ENCODE results near the gene BROX.

The BROX gene

DNA sequence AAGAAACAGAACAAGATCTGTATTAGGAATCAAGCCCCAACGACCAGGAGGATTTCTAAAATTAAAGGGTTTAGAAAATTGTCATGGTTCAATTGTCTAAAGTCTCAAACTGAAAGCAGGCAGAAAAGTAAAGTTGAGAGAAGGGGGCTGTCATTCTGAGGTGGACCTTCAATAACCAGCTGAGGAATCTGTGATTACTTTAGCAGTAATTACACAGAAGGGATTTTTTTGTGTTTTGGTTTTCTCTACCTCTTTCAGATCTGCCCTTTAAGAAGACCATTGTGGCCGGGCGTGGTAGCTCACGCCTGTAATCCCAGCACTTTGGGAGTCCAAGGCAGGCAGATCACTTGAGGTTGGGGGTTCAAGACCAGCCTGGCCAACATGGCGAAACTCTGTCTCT, 17.4 kb upstream of the BROX start:
- Histone ChIP-seq H3K9me3 (ENCODE audit: insufficient read depth, low read length) (no peaks in the 10 kb centered on the region), H3F3A (ENCODE audit: insufficient read depth) (no peaks in the 10 kb centered on the region; the same call in 1 of the 2 replicates), H3K27me3 (ENCODE audit: low read length) (no peaks in the 10 kb centered on the region), H3K4me3 (ENCODE audit: insufficient read depth, low read length, poor library complexity, severe bottlenecking) (no peak overlapping the region), H3K9me2 (replicated peaks; ENCODE audit: insufficient read depth, low read length) (no peaks in the 10 kb centered on the region), H3K4me2 (ENCODE audit: low read depth, low read length, poor library complexity, severe bottlenecking) (no peak overlapping the region), H2AFZ (ENCODE audit: low read depth, low read length, severe bottlenecking) (no peak overlapping the region), H3K27ac (ENCODE audit: low read depth, low read length) (no peak overlapping the region), H4K20me1 (ENCODE audit: low read depth, low read length) (no peaks in the 10 kb centered on the region), H3K79me2 (ENCODE audit: insufficient read depth, low read length) (no peaks in the 10 kb centered on the region), H3K9ac (ENCODE audit: low read length) (no peak overlapping the region), H3K36me3 (ENCODE audit: low read length) (no peaks in the 10 kb centered on the region)
- no peak for TF ChIP-seq EZH2phosphoT487 (conservative IDR thresholded peaks at IDR 0.05; ENCODE audit: low read length)
- TF ChIP-seq, protein P1, sequence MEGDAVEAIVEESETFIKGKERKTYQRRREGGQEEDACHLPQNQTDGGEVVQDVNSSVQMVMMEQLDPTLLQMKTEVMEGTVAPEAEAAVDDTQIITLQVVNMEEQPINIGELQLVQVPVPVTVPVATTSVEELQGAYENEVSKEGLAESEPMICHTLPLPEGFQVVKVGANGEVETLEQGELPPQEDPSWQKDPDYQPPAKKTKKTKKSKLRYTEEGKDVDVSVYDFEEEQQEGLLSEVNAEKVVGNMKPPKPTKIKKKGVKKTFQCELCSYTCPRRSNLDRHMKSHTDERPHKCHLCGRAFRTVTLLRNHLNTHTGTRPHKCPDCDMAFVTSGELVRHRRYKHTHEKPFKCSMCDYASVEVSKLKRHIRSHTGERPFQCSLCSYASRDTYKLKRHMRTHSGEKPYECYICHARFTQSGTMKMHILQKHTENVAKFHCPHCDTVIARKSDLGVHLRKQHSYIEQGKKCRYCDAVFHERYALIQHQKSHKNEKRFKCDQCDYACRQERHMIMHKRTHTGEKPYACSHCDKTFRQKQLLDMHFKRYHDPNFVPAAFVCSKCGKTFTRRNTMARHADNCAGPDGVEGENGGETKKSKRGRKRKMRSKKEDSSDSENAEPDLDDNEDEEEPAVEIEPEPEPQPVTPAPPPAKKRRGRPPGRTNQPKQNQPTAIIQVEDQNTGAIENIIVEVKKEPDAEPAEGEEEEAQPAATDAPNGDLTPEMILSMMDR (IDR thresholded peaks at IDR 0.05; ENCODE audit: insufficient read depth, low read length, poor library complexity, severe bottlenecking): no peak

- no peaks in the 10 kb centered on the region for H3K27me3 ChIP-seq (ENCODE audit: low read length)
- no peak overlapping the region for H3K9ac ChIP-seq (ENCODE audit: low read length)
- TF ChIP-seq, protein P1 (IDR thresholded peaks at IDR 0.05; ENCODE audit: insufficient read depth, low read length, poor library complexity, severe bottlenecking): no peak
- no peak for TF ChIP-seq EZH2phosphoT487 (conservative IDR thresholded peaks at IDR 0.05; ENCODE audit: low read length)
- no peaks in the 10 kb centered on the region for H3K9me3 ChIP-seq (ENCODE audit: insufficient read depth, low read length)
- H2AFZ ChIP-seq (ENCODE audit: low read depth, low read length, severe bottlenecking): no peak overlapping the region
- H3F3A ChIP-seq (ENCODE audit: insufficient read depth): no peaks in the 10 kb centered on the region
- no peaks in the 10 kb centered on the region for H3K9me2 ChIP-seq (replicated peaks; ENCODE audit: insufficient read depth, low read length)
- H3K79me2 ChIP-seq (ENCODE audit: insufficient read depth, low read length): no peaks in the 10 kb centered on the region
- no peaks in the 10 kb centered on the region for H4K20me1 ChIP-seq (ENCODE audit: low read depth, low read length)
- H3K4me2 ChIP-seq (ENCODE audit: low read depth, low read length, poor library complexity, severe bottlenecking): no peak overlapping the region
- no peak overlapping the region for H3K27ac ChIP-seq (ENCODE audit: low read depth, low read length)
- no peak overlapping the region for H3K4me3 ChIP-seq (ENCODE audit: insufficient read depth, low read length, poor library complexity, severe bottlenecking)
- no peaks in the 10 kb centered on the region for H3K36me3 ChIP-seq (ENCODE audit: low read length)
These were observed 15.6 kb upstream of the BROX start for GRCh38 chr1:222696741-222697140.

DNA sequence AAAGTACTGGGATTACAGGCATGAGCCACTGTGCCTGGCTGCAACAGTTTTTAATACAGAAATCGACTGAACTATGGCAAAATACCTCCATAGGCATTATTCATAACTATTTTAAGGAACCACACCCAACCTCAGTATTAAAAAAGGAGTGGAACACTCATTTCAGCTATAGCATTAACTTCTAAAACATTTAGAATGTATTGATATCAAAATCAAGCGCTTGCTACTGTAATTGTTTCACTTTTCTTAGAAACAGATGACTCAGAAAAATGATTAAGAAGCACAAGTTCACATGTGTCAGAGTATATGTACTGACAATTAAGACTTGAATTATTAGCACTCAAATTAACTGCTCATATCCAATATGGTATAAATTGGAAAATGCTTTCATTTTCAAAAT, 15.2 kb upstream of the BROX start:
- no peaks in the 10 kb centered on the region for H3F3A ChIP-seq (ENCODE audit: insufficient read depth)
- H3K9ac ChIP-seq (ENCODE audit: low read length): no peak overlapping the region
- no peak overlapping the region for H3K4me2 ChIP-seq (ENCODE audit: low read depth, low read length, poor library complexity, severe bottlenecking)
- H3K9me3 ChIP-seq (ENCODE audit: insufficient read depth, low read length): no peaks in the 10 kb centered on the region
- TF ChIP-seq EZH2phosphoT487 (conservative IDR thresholded peaks at IDR 0.05; ENCODE audit: low read length): no peak
- TF ChIP-seq, protein P1 (IDR thresholded peaks at IDR 0.05; ENCODE audit: insufficient read depth, low read length, poor library complexity, severe bottlenecking): no peak
- no peak overlapping the region for H3K27ac ChIP-seq (ENCODE audit: low read depth, low read length)
- H3K27me3 ChIP-seq (ENCODE audit: low read length): no peaks in the 10 kb centered on the region
- H4K20me1 ChIP-seq (ENCODE audit: low read depth, low read length): no peaks in the 10 kb centered on the region
- peaks cover 2% of the 10 kb centered on the region; the same call in 1 of the 2 replicates for H3K36me3 ChIP-seq (ENCODE audit: low read length)
- no peak overlapping the region for H3K4me3 ChIP-seq (ENCODE audit: insufficient read depth, low read length, poor library complexity, severe bottlenecking)
- no peaks in the 10 kb centered on the region for H3K79me2 ChIP-seq (ENCODE audit: insufficient read depth, low read length)
- no peak overlapping the region for H2AFZ ChIP-seq (ENCODE audit: low read depth, low read length, severe bottlenecking)
- no peaks in the 10 kb centered on the region for H3K9me2 ChIP-seq (replicated peaks; ENCODE audit: insufficient read depth, low read length)
